Activated CD4-positive, alpha-beta T cell treated with anti-CD3 and anti-CD28 coated beads for 24 hours (primary cell): ENCODE data around the gene DNAAF8.
"Not testable (repeated sequence)": the region's sequence is repeated elsewhere in the genome, so short reads cannot be mapped to it uniquely, and the experiment has no call there.

Experiments
- DNase-seq, 2 donors: peaks; one replicate each; pipeline ENCODE4 v3.0.0-alpha.2; 2020; ENCODE audit warnings: low read depth in 2 of 2

Gene DNAAF8

DNA sequence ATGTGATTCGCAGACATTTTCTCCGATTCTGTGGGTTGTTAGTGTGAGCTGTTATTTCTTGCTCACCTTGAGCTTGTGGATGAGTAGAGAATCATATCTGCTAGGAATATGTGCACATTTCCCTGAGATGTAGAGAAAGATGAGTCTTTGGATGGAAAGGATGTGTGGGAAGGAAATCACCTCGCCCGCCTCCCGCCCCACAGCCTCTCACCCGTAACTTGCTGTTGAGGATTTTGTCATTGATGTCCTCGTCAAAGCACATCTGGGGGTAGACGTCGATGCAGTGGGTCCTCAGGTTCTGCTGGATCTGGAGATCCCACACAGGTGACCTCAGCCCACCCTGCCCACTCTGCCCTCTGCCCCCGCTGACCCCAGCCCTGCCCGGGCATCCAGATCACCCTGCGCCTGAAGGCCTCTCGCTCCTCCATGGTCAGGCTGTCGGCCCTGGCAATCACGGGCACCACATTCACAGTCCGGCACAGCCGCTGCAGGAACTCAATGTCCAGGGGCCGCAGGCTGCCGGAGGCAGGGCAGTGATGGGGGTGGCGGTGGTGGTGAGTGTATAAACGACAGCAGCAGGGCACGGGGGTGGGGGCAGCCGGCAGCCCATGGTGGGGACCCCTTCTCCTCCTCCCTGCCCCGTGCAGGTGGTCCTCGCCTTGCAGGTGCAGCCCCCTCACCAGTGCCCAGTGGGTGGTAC lies 49.1 kb downstream of the DNAAF8 start:
- no peak for DNase-seq

DNA sequence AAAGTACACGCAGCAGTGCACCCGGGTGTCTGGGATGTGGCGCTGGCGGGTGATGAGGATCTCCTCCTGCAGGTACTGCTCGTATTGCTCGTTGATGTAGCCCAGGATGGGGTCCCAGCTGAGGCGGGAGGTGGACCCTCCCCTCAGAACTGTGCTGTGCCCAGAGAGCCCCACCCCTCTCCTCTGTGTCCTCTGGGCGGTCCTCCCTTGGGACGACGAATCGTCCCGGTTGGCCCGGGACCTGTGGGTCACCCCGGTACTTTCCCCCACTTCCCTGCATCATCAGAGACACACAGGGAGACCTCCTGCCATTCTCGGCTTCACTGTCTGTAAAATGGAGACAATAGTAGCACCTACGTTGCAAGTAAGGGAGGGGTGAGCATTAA lies 49.6 kb downstream of the DNAAF8 start:
- DNase-seq = no peak

DNA sequence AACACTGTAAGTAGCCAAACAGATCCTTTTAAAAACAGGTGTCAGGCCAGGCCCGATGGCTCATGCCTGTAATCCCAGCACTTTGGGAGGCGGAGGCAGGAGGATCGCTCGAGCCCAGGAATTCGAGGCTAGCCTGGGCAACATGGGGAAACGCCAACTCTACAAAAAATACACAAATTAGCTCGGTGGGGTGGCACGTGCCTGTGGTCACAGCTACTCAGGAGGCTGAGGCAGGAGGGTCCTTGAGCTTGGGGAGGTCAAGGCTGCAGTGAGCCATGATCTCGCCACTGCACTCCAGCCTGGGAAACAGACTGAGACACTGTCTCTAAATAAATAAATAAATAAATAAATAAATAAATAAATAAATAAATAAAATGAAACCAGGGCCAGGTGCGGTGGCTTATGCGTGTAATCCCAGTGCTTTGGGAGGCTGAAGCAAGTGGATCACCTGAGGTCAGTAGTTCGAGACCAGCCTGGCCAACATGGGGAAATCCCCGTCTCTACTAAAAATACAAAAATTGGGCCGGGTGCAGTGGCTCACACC lies 50.2 kb downstream of the DNAAF8 start:
- DNase-seq = not testable (repeated sequence)

DNA sequence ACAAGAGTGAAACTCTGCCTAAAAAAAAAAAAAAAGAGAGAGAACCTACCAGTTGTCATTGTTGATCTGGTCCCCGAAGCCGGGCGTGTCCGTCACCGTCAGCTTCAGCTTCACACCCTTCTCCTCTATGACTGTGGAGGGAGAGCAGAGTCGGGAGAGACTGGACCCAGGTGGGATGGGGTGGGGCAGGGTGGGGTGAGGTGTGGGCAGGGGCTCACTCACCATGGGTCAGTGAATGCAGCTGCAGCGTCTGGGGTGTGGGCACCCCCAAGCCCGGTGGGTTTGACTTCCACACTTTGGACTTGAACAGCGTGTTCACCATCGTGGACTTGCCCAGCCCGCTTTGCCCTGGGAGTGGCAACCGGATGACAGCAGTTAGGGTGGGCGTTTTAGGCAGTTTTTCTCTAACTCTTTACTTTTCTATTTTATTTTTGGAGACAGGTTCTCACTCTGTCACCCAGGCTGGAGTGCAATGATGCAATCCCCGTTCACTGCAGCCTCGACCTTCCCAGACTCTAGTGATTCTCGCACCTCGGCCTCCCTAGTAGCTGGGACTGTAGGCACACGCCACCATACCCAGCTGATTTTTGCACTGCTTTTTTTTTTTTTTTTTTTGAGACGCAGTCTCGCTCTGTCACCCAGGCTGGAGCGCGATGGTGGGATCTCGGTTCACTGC lies 51.6 kb downstream of the DNAAF8 start:
- no peak for DNase-seq

DNA sequence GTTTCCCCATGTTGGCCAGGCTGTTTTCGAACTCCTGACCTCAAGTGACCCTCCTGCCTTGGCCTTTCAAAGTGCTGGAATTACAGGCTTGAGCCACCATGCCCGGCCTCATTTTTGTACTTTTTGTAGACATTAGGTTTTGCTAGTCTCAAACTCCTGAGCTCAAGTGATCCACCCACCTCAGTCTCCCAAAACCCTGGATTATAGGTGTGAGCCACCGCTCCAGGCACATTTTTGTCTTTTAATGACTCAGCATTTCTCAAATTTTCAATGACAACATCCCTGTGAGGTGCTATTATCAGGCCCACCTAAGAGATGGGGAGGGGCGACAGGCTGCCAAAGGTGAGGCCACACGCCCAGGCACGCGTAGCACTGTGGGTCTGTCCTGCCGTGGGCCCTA lies 52.7 kb downstream of the DNAAF8 start:
- no peak for DNase-seq

DNA sequence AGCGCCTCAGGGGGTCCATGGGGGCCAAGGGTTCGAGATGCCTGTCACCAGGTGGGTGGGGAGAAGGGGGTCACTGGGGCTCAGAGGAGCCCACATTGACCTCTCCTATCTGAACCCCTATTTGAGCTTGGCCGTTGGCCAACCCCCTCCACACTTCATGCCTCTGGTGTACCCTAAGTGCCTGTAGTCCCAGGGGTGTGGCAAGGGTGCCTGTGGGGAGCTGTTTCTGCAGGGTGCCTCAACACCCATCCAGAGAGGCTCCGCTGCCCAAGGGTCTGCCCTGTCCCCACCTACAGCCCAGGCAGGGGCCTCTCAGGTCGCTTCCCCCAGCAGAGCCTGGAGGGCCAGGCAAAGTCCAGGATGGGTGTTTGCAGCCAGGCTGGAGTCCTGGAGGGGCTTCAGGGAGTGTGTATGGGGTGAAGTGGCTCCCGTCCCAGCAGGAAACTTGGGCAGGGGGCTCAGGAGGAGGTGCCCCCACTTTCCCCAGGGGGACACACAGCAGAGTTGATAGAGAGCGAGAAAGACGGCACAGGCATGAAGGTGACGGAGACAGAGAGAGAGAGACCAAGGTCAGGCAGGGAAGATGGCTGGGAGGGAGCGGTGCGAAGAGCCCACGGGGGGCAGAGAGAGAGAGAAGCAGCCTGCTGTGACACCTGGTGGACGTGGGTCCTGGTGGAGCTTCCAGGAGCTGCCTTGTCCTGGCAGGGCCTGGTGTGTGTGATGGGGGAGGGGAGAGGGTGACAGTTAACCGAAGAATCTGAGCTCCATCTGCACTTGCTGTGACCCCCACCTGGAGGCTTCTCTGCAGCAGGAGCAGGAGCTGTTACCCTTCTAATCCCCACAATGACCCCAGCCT lies 53.5 kb downstream of the DNAAF8 start, which contains the start of gene SEPTIN12:
TSS of gene SEPTIN12 (minus strand) at position 719 of the 856 bp plus-strand sequence. CDS start at position 19, 700 bp downstream.
- DNase-seq = no peak

DNA sequence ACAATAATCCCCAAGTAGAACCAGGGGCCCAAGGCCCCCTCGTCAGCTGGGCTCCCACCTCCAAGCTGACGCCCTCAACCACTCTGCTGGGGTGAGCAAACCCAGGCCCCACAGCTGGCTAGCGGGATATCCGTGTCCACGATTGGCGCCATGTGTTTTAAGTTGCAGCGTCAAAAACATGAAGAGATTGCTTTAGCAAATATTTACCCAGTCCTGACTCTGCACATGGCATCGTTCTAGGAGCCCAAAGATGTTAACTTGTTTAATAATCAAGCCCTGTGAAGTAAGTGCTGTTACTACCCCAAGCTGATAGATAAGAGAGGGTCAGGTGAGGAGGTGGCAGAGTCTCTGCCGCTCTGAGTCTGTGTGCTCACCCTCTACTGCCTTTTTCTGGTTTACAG lies 54.2 kb downstream of the DNAAF8 start:
- DNase-seq = no peak

DNA sequence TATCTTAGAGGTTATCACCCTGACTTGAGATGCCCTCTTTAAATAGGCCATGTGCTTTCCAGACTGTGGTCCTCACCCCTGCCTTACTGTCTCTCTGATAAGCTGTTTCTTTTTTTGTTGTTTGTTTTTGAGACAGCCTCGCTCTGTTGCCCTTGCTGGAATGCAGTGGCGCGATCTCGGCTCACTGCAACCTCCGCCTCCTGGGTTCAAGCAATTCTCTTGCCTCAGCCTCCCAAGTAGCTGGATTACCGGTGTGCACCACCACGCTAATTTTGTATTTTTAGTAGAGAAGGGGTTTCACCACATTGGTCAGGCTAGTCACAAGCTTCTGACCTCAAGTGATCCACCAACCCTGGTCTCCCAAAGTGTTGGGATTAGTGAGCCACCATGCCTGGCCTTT lies 54.6 kb downstream of the DNAAF8 start:
- no peak for DNase-seq

DNA sequence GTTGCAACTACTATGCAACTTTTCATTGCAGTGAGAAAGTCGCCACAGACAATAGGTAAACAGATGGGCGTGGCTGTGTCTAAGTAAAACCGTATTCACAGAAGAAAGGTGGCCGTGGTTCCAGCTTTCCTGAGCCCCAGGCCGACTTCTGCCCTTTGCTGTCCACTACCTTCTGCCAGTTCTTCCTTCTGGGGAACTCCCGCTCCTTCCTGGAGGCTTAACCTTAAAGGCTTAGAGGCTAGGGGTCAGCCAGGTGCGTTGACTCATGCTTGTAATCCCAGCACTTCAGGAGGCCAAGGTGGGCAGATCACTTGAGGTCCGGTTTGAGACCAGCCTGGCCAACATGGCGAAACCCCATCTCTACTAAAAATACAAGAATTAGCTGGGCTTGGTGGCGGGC lies 55.9 kb downstream of the DNAAF8 start:
- DNase-seq = no peak

DNA sequence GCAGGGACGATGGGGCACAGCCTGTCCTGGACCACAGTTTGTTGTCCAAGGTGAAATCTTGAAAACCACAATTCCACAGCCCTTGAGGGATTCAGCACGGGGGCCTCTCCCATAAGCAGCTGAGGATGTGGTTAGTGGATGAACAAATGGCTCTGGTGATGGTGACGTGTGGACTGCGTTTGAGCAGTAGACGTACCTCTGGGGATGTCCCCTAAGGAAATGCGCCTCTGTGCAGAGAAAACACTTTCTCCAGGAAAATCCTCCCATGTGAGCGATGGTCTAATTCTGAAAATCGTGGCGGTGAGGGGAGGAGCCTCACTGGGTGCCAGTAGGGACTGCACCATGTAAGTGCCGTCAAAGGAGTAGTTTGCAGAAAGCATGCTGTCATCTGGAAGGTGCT lies 56.5 kb downstream of the DNAAF8 start:
- no peak for DNase-seq

DNA sequence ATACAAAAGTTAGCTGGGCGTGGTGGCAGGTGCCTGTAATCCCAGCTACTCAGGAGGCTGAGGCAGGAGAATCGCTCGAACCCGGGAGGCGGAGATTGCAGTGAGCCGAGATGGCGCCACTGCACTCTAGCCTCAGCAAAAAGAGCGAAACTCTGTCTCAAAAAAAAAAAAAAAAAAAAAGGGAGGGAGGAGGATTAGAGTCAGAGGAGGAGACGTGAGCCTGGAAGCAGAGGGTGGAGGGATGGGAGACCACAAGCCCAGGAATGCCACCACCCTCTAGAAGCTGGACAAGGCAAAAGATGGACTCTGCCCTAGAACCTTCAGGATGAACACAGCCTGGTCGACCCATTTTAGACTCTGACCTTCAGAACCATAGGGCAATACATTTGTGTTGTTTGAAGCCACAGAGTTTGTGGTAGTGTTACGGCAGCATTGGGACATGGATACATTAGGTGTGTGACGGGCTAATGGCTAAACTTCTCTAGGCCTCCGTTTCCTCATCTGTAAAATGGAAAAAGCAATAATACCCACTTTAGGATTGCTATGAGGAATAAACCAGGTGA lies 58.7 kb downstream of the DNAAF8 start:
- DNase-seq = no peak

DNA sequence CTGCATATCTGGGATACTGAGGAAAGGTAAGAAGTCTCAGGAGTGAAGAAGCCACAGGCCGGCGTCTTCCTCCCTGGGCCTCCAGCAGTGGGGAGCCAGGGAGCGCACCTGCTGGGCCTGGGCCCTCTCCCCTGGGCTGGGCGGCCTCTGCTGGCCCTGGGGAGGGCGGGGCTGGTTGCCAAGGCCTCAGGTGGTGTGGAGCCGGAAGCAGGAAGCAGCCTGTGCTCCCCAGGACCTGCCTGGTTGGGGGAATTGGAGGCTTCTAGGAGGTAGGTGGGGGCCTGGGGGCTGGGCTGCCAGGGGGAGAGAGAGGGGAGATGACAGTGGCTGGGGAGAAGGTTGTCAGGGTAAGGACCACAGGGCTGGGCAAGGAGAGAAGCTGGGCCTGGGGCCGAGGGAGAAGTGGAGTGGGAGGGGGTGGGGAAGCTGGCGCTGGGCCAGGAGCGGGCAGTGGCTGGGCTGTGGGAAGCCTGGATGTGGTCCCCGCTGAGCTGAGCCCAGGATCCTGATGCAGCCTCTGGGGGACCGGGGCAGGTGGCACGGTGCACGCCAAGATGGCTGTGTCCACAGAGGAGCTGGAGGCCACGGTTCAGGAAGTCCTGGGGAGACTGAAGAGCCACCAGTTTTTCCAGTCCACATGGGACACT lies 61.0 kb downstream of the DNAAF8 start, which contains the start of gene SMIM22:
TSS of gene SMIM22 (plus strand) at position 189 of the 647 bp plus-strand sequence. CDS start at position 555, 366 bp downstream.
- DNase-seq = no peak

DNA sequence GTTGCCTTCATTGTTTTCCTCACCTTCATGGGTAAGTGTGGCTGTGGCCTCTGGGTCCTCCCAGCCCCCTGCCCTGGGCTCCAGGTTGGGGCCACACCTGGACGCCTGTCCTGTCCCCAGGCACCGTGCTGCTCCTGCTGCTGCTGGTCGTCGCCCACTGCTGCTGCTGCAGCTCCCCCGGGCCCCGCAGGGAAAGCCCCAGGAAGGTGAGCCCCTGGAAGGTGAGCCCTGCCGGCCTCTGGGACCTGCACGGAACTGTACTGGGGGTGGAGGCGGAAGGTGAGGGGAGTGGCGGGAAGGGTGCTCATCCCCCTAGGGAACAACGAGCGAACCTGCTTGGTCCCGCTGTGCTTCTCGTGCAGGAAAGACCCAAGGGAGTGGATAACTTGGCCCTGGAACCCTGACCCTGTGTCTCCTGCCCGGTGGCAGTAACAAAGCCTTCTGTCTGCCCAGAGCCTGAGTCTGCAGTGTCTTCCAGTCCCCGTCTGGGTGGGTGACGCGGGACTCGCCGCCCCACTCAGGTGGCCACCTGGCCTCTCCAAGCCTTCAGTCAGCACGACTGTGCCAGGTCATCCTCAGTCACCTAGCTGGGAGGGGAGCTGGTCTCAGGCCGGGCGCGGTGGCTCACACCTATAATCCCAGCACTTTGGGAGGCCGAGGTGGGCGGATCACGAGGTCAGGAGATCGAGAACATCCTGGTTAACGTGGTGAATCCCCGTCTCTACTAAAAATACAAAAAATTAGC lies 61.7 kb downstream of the DNAAF8 start:
- DNase-seq = no peak

DNA sequence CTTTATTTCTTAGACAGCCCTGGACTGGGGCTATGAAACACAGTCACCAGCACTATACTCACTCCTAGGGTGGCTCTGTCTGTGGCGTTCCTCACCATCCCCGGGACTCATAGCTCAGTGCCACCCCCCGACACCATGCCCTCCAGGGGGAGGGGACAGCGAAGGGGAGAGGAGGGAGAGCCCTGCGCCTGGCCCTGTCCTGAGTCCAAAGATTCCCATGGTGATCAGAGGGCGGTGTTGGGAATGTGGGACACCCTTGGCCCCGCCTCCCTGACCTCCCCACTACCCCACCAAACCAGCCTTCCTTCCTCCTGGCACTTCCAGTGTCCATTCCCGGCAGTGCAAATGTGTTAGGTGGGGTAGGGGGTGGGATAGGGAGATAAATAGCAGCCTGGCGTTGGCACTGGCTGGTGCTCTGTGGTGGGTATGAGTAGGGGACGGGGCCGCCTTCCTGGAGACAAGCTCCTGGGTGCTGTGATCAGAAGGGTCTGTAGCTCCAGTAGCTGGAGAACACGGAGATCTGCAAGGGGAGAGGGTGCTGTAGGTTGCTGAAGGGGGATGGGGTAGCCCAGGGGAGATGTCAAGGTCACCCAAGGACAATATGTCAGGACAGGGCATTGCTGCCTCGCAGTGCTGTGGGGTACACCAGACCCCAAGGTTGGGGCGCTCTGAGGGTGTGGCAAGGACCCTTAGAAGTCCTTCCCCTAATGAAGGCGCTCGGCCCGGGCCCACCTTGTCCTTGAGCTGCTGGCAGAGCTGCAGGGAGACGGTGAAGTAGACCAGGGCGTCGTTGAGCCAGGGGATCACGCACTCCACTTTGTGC lies 62.9 kb downstream of the DNAAF8 start:
- DNase-seq = no peak

DNA sequence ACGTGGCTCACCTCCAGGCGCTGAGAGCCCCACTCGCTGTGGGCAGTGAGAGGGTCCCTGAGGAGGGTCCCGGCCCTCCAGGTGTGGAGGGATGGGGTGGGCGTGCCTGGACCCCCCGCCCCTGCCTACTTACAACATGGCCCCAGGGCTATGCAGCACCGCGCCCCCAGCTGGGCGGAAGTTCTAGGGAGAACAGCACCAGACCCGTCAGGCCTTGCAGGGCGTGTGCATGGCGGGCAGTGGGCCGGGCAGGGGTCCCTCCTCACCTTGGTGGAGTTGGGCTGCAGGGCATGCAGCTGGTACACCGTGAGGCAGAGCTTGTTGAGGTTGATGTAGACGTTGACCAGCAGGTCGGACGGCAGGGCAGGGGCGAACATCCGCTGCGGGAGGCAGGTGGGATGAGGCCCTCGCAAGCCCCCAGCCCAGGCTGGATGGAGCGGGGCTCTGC lies 63.5 kb downstream of the DNAAF8 start:
- DNase-seq = no peak

DNA sequence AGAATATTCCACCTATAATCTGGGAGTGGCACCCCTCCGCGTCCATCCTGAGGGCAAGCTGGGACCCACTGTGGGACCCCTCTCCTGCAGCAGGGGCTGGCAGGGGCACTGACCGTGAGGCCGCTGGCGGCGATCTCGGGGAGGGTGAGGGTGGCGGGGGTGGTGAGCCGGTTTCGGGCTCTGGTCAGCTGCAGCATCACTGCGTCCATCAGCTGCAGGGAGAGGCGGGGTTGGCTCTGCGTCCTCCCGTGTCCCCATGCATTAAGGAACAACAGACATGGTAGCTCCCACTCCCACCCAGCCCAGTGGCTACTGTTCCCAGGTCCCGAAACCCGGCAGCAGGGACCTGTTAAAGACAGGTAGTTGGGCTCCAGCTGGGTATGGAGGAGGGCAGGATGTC lies 64.1 kb downstream of the DNAAF8 start:
- DNase-seq = no peak
